ENCODE data around the gene ZBTB38. TPM values are rescaled to one million over a fixed set of nuclear protein-coding genes. Genes with fewer than 3 reads are reported as not detected.

The ZBTB38 gene
- polyA plus RNA-seq, 1 donor: 16.7 TPM

DNA sequence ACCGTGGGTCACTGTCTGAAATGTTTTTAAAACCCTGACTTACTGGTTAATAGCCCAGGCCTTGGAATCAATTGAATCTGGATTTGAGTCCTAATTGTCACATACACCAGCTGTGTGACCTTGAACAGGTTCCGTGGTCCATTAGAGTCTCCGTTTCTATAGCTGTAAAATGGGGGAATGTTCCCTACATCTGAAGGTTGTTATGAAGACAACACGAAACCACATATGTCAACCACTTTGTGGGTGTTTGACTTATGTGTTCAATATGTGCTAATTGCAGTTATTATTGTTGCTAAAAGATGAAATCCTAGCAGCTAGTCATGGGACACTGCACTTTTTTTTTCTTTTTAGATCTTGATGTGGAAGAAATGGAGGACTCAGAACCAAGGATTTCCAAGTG is 35.3 kb downstream of the ZBTB38 start:
- no peak for DNase-seq (ENCODE audit: low read depth)

DNA sequence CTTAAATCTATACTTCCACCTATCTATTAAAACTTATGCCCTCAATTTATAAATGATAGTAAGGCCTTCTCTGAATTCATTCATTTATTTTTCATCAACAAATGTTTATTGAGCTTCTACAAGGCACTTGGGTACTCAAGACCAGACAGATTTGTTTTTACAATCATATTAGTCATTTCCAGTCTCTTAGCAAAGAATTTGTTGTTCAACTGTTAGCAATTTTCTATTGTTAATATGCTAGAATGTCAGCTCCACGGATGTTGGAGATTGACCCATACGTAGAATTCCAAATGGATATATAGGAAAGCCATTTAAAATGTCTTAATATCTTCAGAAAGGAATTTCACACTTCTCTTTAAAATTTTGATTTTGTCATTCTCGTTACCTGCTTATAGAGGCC is 36.7 kb downstream of the ZBTB38 start:
- DNase-seq (ENCODE audit: low read depth): no peak

DNA sequence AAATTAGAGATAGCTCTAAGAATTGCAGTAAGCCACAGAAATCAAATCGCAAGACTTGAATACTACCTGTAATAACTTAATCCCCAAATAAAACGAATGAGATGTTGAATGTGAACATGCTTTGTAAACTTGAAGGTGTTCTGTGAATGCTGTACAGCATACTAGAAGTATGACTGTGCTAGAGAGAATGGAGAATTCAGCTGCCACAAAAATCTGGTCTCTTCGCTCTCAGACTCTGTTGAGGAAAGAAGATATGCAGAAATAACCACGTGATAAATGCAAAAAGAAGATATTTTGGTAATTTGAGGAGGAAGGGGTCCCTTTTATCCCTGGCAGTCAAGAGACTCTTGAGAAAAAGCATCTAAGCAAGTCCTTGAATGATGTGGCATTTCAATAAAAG is 37.3 kb downstream of the ZBTB38 start:
- DNase-seq (ENCODE audit: low read depth): no peak

DNA sequence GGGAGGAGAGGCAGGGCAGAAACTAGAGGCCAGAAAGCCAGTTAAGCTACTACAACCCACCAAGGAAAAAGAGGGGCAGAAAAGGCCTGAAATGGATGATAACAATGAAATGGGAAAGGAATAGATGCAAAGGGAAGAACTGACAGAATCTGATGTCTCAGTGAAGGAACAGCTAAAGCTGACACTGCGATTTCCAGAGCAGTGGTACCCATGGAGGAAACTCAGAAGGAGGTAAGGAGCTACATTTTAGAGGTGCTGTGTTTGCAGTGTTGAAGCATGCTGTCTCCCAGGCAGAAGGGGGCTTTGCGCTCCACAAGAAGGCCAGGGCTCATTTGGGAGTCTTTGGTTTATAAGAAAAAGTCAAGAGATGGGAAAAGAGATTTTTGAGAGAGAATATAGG is 38.0 kb downstream of the ZBTB38 start:
- no peak for DNase-seq (ENCODE audit: low read depth)

DNA sequence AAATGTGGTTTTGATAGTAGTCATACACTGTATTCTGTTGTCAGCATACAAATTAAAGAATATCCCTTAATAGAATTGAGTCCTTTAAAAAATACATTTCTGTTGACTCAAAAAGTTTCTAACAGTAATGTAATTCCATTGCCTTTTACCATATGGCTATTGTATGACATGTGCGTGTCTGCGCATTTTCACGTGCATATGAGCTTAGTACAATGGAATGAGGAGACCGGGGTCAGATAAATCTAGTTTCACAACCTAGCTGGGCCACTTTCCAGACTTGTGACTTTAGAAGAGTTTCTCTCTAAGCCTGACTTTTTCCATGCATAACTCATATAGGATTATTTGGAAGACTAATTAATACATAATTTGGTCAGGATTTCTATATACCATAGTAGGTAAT is 38.7 kb downstream of the ZBTB38 start:
- no peak for DNase-seq (ENCODE audit: low read depth)

DNA sequence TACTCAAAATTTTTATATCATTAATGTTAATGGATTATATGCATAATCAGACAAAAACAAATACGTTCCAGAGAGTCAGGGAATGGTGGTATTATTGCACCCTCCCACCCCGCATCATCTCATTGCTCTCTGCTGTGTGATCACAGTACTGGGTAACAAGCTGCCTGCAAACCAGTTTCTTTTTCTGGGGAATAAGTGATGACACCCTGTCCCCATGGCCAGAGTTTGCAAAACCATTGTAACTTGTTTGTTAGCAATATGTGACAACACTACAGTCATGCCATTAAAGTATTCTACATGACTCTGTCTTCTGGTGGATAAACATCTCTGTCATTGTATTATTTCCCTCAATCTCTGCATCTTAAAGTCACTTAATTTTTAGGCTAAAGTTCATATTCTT is 39.5 kb downstream of the ZBTB38 start:
- DNase-seq (ENCODE audit: low read depth): no peak

DNA sequence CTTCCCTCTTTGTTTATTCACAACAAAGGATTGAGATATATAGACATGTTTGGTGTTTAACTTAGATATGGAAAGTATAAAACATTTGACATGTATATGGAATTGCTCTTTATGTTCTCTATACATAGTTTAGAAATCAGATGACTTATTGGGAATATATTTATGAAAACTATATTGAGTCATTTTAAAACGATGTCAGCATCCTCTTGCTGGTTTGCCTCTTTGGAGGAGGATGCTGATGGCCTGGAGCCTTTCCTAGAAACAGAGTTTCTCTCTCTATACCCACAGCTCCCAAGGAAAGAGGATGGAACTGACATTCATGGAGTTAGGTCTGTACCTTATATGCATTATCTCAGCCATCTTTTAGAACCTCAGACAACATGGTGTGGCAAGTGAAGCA is 40.3 kb downstream of the ZBTB38 start:
- DNase-seq (ENCODE audit: low read depth): no peak

DNA sequence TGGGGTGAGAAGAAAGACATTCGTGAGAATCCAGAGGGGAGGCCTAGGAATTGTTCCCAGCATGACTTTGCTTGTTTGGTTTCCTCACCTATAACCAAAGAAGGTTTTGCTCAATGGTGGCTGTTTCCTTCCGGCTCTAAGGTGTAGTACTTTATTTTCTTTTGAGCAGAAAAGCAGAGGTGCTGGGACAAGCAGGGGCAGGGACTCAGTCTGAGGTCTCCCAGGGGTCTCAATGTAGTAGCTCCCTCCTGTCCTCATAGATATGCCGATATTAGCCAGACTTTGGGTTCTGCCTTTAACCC is 41.6 kb downstream of the ZBTB38 start:
- DNase-seq (ENCODE audit: low read depth): no peak

DNA sequence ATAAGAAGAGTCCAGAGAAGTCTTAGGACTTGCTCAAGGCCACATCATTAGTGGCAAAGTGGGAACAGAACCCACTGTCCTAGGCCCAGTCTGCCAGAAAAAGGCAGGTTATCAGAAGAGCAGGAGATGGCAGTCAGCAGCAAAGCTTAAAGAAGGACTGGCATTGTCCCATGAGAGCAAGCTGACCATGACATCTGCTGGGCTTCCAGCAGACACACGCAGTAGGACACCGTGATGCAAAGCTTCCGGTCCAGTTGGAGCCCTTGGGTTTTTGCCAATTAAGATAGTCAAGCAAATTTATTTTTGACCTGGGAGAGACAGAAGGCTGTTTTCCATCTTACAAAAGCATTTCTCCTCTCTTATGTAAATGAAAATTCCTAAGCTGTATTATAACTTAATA is 42.1 kb downstream of the ZBTB38 start:
- DNase-seq (ENCODE audit: low read depth): no peak

DNA sequence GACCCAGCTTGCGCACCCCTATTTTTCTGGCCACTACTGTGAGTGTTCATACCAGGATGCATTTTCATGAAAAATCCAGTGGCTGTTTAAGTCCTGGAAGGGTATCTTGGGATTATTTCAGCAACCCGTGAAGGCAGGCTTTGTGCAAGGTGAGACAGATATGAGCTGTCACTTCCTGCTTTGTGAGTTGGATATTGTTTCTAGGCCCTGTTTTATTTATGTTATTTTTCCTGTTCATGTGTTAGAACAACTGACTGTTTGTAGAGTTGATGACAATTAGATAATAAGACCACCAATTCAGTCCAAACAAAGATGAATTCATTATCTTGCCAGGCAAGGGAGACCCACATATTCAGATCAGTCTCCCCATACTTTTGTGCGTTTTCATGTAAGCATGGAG is 42.5 kb downstream of the ZBTB38 start:
- DNase-seq (ENCODE audit: low read depth): no peak

DNA sequence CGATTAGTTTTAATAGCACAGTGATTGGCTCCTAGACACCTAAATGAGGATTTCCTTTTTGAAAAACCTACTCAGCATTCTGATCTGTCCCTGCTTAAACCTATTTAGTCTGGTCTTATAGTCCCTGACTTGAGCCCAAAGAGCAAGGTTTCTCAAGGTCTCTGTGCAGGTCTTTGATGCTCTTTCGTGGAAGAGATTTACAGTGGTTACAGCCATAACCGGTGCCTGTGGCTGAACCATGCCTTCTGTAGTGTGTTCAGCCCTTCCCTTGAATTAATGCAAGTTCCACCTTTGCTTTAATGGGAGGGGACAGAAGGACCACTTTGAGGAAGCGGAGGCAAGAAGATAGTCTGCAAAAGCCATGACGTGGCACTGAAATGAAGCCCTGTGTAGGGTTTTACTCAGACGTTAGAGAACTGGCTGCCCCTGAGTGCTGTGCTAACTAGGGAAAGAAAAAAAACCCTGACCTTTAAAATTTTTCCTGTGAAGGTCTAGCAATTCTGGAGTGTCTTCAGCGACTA is 43.0 kb downstream of the ZBTB38 start:
- no peak for DNase-seq (ENCODE audit: low read depth)

DNA sequence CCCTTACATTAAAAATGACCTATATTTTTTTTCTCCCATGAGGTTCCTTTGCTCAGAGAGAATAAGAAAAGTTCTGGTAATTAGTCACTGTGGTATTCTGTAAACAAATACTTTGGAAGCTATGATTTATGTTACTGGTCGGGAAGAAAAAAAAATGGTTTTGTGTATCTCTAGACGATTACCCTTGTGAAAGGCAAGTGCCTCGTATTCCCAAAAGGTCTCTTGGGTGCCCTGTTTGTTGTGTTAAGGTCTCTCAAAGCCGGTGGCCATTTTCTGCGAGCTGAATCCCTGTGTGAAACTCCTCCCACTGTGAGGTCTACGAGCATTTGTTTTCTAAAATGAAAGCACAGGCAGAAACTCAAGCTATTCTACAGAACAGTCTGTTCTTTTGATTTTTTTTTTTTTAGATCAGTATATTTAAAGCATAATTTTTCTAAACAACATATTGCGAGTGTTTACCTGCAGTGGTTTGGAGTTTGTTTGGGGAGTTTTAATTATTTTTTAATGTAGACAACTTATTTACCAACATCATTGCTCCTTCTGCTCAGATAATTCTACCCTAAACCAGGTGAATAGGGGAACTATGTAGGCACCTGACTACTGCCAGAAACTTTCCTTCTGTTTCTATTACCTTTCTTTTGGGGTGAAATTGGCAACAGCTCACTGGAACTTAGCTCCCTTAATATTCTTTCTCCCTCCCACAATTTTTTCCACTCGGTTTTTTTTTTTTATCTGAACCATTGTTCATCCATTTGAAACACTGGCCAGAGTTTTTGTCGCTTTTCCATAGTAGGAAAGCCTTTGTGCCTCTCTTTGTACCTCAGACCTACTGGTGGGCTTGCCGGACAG is 44.0 kb downstream of the ZBTB38 start:
- DNase-seq (ENCODE audit: low read depth): peak; percentile 65

DNA sequence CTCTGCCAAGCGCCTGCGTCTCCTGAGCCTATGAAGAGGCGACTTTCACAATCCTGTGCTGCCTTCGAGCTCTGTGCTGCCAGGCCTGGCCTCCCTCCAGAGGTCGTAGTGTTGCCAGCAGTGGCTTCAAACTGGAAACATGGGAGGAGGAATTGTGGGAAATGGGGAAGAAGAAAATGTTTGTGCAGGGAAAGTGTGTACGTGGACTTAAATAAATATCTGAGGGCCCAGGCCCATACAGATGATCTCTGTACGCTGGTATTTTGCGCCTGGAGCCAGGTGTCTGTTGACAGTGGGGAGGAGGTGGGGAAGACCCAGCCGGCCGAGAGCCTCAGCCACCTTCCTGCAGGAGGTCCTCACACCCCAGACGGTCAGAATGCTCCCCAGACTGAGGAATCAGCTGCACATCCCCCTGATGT is 44.6 kb downstream of the ZBTB38 start:
- DNase-seq (ENCODE audit: low read depth): no peak

DNA sequence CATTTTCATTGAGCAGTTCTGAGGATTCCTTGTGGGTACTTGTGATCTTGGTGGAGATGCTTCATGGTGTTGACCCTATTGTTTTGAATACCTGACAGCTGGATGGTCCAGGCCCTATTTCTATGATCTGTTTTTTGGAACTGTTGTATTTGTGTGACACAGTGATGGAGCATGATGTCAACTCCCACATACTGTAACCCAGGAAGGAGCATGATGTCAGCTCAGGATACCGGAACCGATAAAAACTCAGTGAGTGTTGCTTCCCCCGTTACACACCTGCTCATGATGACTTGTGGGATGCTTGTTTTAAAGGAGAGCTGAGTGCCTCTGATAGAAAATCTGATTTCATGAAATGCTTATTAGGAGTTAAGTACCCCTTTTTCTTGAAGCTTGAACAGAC is 45.1 kb downstream of the ZBTB38 start:
- no peak for DNase-seq (ENCODE audit: low read depth)

DNA sequence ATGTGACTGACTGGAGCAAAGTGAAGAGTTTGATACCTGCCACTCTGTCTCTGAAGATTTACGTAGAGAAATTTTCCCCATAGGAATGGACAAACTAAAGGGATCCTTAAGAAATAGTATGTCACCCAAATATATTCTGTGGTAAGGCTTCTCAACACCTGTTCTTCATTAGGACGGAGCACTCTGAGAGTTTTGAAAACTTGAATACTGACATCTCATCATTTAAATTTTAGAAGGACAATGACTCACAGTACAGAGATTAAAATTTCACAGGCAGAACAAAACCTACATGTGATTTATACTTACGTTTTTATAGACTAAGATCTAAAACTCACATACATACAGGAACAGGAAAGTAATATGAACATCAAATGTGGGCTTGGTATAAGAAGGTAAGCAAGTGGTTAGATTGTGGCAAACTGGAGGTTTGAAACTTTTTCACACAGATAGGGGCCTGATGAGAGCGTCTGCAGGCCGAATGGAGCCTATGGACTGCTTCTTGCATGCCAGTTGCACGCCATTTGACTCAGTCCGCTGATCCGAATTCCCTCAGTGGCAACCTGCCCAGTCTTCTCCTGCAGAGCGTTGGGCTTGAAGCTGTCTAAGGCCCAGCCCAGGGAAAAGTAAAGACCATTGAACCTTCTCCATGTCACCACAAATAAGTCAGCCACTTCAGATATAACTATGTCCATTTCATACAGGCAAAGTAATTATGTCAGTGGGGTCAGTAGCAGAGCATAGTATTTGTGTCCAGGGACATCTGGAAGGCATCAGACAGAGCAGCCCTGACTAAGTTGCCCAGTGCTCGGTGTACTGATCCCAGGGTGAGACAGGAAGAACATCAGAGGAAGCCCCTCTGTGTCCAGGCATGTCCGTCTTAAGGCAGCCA is 45.7 kb downstream of the ZBTB38 start:
- no peak for DNase-seq (ENCODE audit: low read depth)

DNA sequence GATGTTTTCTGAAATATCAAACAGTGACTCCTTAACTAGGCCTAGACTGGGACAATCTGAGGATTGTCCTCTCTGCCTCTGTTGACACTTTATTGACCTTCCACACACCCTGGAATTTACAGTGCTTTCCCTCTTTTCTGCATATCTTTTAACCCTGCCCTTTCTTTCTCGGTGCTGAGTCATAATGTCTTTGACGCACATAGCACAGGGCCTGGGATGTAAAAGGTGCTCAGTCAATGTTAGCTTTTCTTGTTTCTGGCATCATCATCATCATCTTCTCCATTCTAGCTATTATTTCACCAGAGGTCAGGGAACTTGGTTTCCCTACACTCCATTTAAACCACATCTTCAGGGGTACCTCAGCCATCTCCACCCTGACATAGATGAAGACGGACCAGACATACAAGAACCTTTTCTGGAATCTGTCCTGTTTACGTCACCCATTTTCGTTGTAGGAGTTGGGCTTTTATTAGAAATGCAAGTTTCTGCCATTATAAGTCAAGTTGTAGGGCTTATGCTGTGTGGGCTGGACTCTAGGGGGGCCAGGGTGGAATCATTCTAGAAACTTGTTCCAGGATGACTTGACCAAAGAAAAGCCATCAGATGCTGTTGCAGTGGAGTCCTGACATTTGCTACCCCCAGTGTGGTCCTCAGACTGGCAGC is 46.6 kb downstream of the ZBTB38 start:
- DNase-seq (ENCODE audit: low read depth): no peak

DNA sequence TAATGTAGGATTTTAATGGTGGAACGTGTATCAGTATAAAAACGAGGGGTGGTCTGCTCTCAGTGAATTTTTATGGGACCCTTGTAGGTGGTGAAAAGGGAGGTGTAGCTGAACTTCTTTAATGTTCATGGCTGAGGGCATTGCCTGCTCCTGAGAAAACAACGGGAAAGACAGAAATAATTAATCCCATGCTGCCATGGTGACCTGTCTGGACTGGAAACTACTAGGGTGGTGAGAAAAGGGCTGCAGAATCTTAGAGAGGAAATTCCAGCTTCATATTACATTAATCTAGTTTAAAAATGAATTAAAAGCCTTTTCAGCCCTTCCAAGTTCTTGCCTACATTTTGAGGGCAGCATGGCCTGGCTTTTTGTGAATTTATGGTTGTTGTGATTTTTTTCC is 47.6 kb downstream of the ZBTB38 start:
- no peak for DNase-seq (ENCODE audit: low read depth)

Other genes starting within 250 kb of the ZBTB38 start
- gene PXYLP1, start 136.7 kb upstream of the ZBTB38 start, polyA plus RNA-seq (ENCODE audit: insufficient read length): 19.3 TPM
- gene RASA2, start 118.5 kb downstream of the ZBTB38 start, polyA plus RNA-seq (ENCODE audit: insufficient read length): 9.8 TPM

Measured in forelimb muscle (tissue), 1 donor.